Measurements from ENCODE around the gene CPAMD8.
"Not testable (repeated sequence)": the region's sequence is repeated elsewhere in the genome, so short reads cannot be mapped to it uniquely, and the experiment has no call there.

CPAMD8 gene

DNA sequence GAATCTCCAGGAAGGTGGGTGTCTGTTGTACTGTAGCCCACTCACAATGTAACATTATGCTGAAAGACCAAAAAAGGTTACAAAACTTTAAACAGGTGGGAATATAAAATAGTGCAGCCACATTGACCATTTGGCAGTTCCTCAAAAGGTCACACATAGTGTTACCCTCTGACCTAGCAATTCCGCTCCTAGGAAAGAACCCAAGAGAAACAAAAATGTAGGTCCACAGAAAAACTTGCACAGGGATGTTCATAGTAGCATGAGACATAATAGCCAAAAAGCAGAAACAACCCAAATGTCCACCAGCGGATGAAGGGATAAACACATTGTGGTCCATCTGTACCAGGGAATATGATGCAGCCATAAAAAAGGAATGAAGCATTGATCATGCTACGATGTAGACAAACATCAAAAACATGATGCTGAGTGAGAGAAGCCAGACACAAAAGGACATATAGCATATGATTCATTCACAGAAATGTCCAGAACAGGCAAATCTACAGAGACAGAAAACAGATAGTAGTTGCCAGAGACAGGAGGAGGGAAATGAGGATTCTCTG, 27.9 kb downstream of the CPAMD8 start:
- DNase-seq (ENCODE audit: low read depth): no peak

DNA sequence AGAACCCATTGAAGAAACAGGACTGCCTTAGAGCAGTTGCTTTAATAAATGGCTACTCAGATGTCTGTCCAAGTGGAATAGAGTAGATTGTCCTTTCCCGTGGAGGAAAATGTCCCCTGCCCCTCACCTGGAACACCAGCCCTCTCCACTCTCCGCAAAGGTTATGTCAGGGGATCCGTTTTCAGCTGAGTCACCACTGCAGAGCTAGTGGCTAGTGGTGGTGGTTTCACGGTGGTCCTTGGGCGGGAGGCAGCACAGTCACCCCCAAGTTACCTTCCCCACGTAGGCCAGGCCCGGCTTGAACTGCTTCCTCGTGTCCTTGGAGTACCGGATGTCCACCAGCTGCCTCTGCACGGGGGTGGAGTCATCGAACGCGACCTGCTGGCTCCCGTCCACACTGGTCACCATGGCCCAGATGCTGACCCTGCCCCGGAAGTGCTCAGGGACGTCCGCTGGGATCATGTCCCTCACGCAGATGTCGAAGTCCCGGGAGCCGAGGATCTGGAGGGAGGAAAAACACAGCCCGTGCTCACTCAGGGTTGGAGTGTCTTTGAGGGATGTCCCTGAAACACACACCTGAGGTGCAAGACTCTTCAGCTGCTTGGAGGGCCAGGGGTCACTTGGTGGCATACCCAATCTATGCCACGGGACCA, 29.6 kb downstream of the CPAMD8 start:
- DNase-seq (ENCODE audit: low read depth): not testable (repeated sequence)

DNA sequence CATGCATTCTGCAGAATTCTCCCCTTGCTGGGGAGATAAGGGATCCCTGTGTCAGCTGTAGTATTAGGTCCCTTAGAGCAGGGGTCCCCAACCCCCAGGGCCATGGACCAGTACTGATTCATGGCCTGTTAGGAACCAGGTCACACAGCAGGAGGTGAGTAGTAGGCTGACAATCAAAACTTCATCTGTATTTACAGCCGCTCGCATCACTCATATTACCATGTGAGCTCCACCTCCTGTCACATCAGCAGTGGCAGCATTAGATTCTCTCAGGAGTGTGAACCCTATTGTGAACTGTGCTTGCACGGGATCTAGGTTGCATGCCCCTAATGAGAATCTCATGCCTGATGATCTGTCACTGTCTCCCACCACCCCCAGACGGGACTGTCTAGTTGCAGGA, 37.9 kb downstream of the CPAMD8 start:
- DNase-seq (ENCODE audit: low read depth): no peak

DNA sequence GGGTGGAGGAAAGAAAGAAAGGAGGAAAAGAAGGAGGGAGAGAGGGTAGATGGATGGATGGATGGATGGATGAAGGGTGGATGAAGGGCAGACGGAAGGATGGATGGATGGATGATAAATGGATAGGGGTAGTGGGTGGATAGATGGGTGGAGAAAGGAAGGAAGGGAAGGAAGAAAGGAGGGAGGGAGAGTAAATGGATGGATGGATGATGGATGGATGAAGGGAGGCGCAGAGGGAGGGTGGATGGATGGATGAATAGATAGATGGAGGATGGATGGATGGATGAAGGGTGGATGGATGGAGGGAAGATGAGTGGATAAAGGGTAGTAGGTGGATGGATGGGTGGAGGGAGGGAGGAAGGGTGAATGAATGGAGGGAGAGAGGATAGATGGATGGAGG, 41.2 kb downstream of the CPAMD8 start:
- DNase-seq (ENCODE audit: low read depth): no peak

DNA sequence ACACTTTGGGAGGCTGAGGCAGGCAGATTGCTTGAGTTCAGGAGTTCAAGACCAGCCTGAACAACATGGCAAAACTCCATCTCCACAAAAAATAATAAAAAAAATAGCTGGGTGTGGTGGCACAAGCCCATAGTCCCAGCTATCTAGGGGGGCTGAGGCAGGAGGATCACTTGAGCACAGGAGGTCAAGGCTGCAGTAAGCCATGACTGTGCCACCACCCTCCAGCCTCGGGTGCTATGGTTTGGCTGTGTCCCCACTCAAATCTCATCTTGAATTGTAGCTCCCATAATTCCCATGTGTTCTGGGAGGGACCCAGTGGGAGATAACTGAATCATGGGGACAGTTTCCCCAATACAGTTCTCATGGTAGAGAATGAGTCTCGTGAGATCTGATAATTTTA, 44.0 kb downstream of the CPAMD8 start:
- not testable (repeated sequence) for DNase-seq (ENCODE audit: low read depth)

DNA sequence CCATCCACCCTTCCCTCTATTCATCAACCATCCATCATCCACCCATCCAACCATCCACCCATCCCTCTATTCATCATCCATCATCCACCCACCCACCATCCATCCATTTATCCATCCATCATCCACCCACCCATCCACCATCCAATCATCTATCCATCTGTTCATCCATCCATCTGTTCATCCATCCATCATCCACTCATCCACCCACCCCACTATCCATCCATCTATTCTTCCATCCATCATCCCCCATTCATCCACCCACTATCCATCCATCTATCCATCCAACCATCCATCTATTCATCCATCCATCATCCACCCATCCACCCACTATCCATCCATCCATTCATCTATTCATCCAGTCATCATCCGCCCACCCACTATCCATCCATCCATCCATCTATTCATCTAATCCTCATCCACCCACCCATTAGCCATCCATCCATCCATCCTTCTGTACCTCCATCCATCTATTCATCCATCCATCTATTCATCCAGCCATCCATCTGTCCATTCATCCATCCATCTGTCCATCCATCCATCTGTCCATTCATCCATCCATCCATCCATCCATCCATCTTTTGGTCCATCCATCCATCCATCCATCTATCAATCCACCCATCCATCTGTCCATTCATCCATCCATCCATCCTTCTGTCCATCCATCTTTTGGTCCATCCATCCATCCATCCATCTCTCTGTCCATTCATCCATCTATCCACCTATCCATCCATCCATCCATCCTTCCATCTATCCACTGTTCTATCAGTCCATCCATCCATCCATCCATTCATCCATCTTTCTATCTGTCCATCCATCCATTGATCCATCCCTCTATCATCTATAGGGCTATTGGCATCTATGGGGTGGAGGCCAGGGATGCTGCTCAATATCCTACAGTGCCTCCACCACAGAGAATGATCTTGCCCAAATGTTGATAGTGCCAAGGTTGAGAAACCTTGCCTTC, 47.5 kb downstream of the CPAMD8 start:
- no peak for DNase-seq (ENCODE audit: low read depth)

DNA sequence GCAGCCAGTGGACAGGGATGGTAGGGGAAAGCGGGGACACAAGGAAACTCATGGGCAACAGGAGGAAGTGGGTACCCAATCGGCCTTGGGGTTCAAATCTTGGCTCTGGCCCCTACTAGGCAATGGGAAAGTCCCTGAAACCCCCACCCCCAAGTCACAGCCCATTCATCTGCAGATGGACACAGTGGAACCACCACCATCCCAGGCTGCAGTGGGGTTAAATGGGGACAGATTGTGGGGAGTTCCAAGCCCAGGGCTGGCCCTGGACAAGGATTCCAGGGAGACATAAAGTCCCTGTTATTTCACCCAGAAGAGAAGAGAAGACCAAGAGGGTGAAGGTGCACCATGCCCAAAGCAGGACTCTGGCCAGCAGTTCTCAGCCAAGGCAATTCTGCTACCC, 48.5 kb downstream of the CPAMD8 start:
- DNase-seq (ENCODE audit: low read depth): no peak

DNA sequence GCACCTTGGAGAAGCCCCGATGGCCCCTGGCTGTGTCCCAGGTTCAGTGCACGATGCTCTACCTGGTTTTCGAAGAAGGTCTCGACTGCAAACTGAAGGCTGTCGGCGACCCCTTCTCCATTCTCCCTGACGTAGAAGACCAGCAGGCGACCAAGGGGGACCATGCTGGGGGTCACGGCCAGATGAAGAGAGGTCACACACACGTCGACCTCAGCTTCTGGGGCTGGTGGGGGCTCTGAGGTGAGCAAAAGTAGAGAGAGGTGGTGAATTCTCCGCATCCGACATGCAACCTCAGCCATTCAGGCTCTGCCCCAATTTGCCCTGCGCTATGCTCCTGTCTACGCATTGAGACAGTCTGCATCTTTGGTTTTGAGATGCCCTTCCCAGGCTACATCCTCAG, 49.3 kb downstream of the CPAMD8 start:
- no peak for DNase-seq (ENCODE audit: low read depth)

DNA sequence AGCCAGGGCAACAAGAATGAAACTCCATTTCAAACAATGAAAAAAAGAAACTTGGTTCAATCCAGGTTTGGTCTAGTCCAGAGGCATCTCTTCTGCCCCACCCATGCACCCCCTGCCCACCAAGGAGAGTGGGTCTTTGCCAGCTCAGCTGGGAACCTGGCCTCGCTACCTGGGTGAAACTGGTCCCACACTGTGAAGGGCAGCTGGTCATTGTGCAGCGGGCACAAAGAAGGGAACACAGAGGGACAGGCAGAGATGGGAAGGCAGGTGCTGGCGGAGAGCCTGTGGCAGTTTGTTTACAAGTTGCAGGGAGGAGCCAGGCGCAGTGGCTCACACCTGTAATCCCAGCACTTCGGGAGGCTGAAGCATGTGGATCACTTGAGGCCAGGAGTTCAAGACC, 50.2 kb downstream of the CPAMD8 start:
- no peak for DNase-seq (ENCODE audit: low read depth)

DNA sequence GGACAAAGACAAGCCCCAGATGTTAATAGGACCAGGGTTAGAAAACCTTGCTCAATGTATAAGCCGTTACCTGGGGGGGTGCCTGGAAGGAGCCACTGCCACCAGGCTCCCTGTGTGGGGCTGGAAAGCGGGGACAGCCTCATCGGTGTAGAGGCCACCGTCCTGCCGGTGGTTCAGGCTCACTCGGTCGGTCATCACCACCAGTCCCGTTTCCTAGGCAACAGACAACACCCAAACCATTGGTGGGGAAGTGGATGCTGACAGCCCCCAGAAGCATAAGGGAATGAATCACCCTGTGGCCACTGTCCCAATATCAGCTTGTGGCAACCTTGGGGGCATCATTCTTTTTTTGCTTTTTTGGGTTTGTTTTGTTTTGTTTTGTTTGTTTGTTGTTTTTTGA, 55.8 kb downstream of the CPAMD8 start:
- no peak for DNase-seq (ENCODE audit: low read depth)

DNA sequence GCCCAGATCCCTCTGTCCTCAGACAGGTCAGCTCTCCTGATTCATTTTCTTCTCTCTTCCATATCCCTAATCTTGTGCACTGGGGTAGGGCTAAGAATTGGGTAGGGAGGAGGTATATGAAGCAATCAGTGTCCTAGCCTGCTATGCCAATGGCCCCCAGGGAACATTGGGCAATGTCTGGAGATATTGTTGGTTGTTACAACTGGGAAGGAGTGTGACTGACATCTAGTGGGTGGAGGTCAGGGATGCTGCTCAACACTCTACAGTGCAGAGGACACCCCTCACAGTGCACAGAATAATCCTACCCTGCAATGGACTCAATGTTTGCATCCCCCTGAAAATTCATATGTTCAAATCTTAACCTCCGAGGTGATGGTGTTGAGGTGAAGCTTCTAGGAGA, 57.5 kb downstream of the CPAMD8 start:
- DNase-seq (ENCODE audit: low read depth): no peak

DNA sequence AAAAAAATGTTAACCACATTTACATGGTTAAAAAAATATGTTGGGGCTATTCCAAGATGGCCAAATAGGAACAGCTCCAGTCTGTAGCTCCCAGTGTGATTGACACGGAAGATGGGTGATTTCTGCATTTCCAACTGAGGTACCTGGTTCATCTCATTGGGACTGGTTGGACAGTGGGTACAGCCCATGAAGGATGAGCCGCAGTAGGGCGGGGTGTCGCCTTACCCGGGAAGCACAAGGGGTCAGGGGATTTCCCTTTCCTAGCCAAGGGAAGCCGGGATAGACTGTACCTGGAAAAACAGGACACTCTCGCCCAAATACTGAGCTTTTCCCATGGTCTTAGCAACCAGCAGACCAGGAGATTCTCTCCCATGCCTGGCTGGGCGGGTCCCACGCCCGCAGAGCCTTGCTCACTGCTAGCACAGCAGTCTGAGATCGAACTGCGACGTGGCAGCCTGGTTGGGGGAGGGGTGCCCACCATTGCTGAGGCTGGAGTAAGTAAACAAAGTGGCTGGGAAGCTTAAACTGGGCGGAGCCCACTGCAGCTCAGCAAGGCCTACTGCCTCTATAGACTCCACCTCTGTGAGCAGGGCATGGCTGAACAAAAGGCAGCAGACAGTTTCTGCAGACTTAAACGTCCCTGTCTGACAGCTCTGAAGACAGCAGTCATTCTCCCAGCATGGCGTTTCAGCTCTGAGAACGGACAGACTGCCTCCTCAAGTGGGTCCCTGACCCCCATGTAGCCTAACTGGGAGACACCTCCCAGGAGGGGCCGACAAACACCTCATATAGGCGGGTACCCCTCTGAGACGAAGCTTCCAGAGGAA, 65.4 kb downstream of the CPAMD8 start:
- DNase-seq (ENCODE audit: low read depth): not testable (repeated sequence)

DNA sequence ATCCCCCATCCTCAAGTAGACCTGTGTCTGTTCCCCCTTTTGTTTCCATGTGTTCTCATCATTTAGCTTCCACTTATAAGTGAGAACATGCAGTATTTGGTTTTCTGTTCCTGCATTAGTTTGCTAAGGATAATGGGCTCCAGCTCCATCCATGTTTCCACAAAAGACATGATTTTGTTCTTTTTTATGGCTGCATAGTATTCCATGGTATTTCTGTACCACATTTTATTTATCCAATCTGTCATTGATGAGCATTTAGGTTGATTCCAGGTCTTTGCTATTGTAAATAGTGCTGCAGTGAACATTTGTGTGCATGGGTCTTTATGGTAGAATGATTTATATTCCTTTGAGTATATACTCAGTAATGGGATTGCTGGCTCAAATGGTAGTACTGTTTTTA, 68.3 kb downstream of the CPAMD8 start:
- not testable (repeated sequence) for DNase-seq (ENCODE audit: low read depth)

DNA sequence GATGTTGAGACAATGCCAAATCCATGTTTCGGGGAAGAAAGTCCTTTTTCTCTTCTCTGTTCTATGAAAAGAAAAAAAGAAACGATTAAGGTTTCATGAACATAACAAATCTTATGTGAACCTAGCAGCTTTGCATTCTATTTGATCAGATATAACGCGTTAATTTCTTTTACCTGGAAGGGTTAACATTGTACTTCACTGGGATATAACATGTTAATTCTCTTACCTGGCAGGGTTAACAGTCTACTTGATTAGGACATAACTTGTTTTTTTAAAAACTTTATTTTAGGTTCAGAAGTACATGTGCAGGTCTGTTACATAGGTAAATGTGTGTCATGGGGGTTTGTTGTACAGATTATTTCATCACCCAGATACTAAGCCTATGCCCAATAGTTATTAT, 68.8 kb downstream of the CPAMD8 start:
- DNase-seq (ENCODE audit: low read depth): no peak

DNA sequence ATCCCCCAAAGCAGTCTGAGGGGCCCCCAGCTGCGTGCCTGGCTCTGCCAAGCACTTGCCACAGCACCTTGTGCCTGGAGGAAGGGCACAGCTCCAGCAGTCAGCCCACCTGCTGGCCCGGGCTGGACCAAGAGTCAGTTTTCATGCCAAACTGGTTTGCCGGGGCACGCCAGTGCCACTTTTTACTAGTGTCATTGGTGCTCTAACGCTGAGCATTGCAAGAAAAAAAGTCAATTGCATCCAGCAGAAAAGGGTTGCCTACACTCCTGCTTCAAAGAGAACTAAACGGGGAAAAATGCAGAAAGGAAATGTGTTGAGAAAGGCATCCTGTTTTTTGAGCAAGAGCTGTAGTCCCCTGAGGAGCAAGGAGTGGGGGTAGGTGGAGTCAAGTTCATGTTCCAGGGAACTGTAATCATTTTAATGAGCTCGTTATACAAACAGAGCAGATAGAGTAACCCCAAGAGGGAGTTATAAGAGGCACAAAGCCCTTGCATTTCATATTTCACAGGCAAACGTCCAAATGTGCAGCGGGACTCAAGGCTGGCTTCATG, 69.4 kb downstream of the CPAMD8 start:
- DNase-seq (ENCODE audit: low read depth): no peak

DNA sequence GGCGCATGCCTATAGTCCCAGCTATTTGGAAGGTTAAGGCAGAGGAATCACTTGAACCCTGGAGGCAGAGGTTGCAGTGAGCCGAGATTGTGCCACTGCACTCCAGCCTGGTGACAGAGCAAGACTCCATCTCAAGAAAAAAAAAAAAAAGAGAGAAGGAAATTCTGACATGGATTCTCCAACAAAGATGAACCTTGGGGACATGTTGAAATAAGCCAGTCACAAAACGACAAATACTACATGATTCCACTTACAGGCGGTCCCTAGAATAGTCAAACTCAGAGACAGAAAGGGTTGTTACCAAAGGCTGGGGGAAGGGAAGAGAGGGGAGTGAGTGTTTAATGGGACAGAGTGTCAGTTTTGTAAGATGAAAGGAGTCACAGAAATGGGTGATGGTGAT, 71.4 kb downstream of the CPAMD8 start:
- DNase-seq (ENCODE audit: low read depth): no peak

DNA sequence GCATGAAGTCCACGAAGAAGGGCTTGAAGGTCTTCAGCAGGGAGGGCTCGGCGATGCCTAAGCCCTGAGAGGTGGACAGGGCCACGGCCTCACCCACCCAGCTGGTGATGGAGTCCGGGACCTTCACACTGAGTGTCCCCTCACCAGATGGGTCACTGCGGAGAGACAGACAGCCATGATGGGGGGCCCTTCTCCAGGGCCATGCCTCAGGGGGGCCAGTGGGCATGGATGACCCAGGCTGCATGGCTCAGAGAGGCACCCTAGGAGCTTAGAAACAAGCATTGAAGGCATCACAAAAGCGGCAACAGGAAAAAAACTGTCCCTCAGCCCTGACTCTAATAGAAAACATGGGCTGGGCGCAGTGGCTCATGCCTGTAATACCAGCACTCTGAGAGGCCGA, 74.6 kb downstream of the CPAMD8 start:
- no peak for DNase-seq (ENCODE audit: low read depth)

DNA sequence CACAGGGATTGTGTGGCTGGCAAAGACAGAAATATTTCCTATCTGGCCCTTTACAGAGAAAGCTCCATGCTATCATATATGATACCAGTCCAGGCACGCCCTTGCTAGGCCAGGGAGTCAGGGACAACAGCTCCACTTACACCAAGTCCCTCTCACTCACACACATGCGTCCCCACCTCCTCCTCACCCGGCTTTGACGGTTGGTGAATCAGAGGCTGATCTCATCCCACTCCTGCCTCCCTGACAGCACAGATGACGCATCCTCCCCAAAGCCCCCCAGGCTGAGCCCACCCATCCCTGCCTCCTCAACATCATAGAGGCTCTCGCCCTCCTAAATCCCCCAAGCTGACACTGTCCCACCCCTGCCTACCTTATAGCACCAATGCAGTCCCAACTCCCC, 75.1 kb downstream of the CPAMD8 start:
- no peak for DNase-seq (ENCODE audit: low read depth)

DNA sequence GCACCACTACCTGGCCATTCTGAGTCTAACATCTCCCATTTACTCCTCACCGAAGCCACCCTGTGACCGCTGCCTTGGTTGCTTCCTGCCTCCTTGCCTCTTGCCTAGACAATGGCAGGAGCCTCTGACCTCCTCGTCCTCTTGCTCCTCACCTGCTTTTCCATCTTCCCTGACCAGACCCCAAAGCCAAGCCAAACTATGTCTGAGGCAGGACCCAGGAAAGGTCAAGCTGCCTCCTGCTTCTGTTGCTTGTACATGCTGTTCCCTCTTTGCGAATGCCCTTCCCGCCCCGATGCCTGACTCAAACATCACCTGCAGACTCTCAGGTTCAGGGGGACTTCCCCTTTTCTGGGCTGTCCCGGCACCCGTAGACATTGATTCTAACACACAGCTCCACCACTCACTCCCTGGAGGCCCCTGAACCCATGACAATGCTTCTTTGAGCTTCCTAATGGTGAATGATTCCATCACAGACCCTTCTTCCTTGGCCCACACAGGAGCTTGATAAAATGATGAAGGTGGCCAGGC, 77.0 kb downstream of the CPAMD8 start:
- DNase-seq (ENCODE audit: low read depth): no peak

DNA sequence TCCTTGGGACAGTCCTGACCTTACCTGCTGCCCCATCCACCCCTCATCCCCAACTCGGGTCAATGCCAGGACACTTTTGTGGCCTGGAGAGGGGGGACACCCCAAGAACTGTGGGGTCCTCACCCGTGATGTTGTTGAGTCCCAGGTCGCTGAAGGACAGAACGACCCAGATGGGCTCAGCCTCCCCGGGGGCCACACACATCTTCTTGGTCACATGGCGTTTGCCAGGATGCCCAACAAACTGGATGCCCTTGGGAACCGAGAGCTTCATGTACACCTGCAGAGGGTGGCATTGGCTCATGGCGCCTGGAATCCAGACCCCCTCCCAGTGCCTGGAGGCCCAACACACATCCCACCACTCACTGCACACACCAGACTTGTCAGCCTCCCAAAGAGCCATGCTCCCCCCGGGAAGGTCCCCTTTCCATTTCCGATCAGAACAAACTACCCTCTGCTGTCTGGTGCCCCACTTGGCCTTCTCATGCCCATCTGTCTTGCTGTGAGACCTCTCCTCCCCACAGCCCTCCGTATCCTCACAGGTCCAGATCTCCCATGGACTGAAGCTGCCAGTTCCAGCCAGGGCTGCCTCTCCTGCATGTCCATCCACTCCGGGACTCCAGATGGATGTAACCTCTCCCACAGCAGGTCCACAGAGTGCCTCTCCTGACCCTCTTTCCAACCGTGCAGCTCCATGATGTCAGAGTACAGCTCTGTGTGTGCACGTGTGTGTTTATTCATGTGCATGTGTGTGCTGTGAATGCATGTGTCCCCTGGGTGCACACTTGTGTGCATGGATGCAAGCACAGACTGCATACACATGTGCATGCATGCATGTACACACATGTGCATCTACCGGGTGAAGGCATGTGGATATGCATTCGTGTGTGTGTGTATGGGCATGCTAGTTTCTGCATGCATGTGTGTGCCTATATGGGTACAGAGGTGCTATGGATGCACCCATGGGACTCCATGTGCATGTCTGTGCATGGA, 79.4 kb downstream of the CPAMD8 start:
- DNase-seq (ENCODE audit: low read depth): no peak
